ENCODE measurements around the gene KLHL29.
"Not testable (repeated sequence)": the region's sequence is repeated elsewhere in the genome, so short reads cannot be mapped to it uniquely, and the experiment has no call there.

KLHL29 gene

DNA sequence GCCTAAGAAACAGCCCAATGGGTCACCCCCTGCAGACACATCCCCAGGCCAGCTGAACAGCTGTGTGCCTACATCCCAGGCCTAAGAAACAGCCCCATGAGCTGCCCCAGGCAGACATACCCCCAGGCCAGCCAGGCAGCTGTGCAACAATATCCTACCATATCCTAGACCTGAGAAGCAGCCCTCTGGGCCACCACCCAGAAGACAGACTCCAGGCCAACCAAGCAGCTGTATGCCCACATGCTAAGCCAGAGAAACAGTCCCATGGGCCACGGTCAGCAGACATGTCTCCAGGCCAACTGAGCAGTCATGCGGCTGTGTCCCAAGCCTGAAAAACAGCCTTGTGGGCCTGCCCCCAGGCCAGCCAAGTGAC, 336.5 kb downstream of the KLHL29 start:
- no peak for DNase-seq (ENCODE audit: low spot score)

DNA sequence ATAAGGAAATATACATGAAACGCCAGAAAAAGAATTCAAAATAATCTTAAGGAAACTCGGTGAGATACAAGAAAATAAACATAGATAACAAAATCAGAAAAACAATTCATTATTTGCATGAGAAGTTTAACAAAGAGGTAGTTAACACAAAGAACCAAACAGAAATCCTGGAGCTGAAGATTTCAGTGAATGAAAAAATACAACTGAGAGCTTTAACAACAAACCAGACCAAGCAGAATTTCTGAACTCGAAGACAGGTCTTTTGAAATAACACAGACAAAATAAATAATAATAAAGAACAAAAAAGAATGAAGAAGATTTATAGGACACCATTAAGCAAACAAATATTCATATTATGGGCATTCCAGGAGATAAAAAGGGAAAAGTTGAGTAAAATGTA, 337.3 kb downstream of the KLHL29 start:
- DNase-seq (ENCODE audit: low spot score): no peak

DNA sequence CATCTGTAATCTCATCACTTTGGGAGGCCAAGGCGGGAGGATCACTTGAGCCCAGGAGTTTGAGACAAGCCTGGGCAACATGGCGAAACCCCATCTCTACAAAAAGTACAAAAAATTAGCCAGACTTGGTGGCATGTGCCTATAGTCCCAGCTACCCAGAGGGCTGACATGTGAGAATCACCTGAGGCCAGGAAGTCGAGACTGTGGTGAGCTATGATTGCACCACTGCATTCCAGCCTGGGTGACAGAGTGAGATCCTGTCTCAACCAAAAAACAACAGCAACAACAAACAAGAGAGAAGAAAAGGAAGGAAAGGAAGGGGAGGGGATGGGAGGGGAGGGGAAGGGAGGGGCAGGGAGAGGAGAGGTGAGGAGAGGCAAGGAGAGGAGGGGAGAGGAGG, 338.1 kb downstream of the KLHL29 start:
- not testable (repeated sequence) for DNase-seq (ENCODE audit: low spot score)

GRCh38 chr2:23734416-23734815, 349.4 kb downstream of the KLHL29 start:
- DNase-seq (ENCODE audit: low spot score): no peak

GRCh38 chr2:23736783-23737182, 351.8 kb downstream of the KLHL29 start:
- not testable (repeated sequence) for DNase-seq (ENCODE audit: low spot score)

- no peak for DNase-seq (ENCODE audit: low spot score)
Observed at GRCh38 chr2:23745068-23745725, 360.2 kb downstream of the KLHL29 start.

DNA sequence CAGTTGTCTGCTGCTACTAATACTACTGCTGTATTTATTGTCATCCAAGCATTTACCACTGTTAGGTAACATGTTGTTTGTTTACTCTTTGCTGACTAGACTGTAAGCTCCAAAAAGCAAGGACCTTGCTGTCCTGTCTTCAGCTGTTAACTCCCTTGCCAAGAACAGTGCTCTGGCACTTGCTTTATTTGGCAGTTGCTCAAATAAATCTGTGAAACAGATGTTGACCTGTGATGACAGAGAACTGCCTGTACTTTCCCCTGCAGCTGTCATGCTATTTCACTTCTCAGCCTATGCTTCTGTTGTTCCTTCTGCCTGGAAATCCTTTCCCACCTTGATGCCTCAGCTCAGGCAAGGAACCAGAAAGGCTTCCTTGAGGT, 360.7 kb downstream of the KLHL29 start:
- peak; percentile 72 for DNase-seq (ENCODE audit: low spot score)

DNA sequence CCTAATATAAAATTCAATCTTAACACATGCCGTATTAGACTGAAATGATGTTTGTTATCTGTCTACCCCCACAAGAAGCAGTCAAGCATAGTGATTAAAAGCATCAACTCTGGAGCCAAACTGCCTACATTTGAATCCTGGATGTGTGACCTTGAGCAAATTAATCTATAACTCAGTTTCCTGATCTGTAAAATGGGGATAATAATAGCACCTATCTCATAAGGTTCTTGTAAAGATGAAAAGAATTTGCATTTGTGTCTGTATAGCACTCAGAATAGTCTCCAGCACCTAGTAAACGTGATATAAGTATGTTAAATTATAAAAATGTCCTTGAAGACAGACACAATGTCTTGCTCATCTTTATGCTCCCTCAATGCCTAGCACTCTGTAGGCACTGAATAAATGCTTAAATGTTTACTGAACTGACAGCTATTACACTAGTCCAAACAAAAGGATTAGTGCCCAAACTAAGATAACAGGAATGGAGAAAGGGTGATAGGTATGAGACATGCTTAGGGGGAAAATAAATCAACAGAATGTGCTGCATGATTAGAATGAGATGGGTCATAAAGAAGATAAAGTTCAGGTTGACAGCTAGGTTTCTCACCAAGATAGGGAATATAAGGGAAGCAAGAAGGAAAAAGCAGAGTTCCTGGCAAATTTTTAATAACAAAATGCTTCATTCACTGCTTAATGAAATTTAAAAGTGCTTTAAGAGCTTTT, 361.3 kb downstream of the KLHL29 start:
- no peak for DNase-seq (ENCODE audit: low spot score)

DNA sequence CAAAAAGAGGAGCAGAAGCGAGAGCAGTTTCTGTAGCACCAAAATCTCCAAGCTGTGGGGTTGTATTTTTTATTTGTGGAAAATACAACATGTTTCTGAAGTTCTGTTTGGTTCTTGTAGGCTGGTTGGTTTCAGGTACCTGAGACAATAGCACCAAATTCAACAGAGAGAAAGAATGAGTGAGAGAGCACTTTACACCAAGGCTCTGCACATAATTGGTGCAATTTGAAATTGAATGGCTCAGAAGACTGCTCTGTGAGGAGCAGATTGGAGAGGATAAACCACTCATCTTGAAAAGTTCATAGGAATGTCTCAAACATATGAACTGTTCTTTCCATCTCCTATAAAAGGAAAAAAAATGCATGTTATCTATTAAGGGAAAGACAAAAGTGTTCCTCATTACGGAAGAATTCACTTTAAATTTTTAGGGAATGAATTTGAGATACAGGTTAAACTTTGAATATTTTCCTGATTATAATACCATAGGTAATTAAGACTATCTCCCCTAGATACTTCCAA, 366.8 kb downstream of the KLHL29 start:
- DNase-seq (ENCODE audit: low spot score): no peak

- no peak for DNase-seq (ENCODE audit: low spot score)
Observed at GRCh38 chr2:23753291-23754010, 368.5 kb downstream of the KLHL29 start.

GRCh38 chr2:23754970-23755369, 370.0 kb downstream of the KLHL29 start:
- DNase-seq (ENCODE audit: low spot score): no peak

- DNase-seq (ENCODE audit: low spot score): no peak
Observed at GRCh38 chr2:23756593-23757292, 371.8 kb downstream of the KLHL29 start.

GRCh38 chr2:23757686-23758433, 372.9 kb downstream of the KLHL29 start:
- no peak for DNase-seq (ENCODE audit: low spot score)

All from left forelimb (tissue), 1 donor.